Neutrophil (primary cell): ENCODE results near the gene LDLRAD3.

Experiments
- H3K27ac ChIP-seq: fragments of 200-600 bp; sonication (generic); 2 replicates; pipeline ENCODE4 v1.5.1; 2016; ENCODE audit warnings: mild to moderate bottlenecking, moderate library complexity
- H3K27me3 ChIP-seq: fragments of 200-600 bp; sonication (generic); 2 replicates; pipeline ENCODE4 v1.6.0; 2016; ENCODE audit warnings: mild to moderate bottlenecking
- H3K36me3 ChIP-seq: fragments of 200-600 bp; sonication (generic); 2 replicates; pipeline ENCODE4 v1.5.1; 2017
- H3K4me1 ChIP-seq, 2 experiments: fragments of 200-600 bp in 1 of 2; sonication (generic) in 1 of 2; 1 replicate in 1 of 2; 2 replicates in 1 of 2; pipeline versions ENCODE4 v1.5.1 to v1.6.1; 2013 to 2016; ENCODE audit warnings: low read depth in 1 of 2, low read length in 1 of 2, mild to moderate bottlenecking in 1 of 2, moderate library complexity in 1 of 2; ENCODE audit not compliant: control insufficient read depth in 1 of 2, insufficient read depth in 1 of 2
- H3K4me3 ChIP-seq, 2 experiments: fragments of 200-600 bp in 1 of 2; sonication (generic) in 1 of 2; 1 replicate in 1 of 2; 2 replicates in 1 of 2; pipeline ENCODE4 v1.5.1; 2013 to 2016; ENCODE audit warnings: low read depth in 1 of 2, low read length in 1 of 2, mild to moderate bottlenecking in 1 of 2, moderate library complexity in 1 of 2
- H3K9me3 ChIP-seq: fragments of 200-600 bp; sonication (generic); 2 replicates; pipeline ENCODE4 v1.5.1; 2016
- CTCF ChIP-seq: fragments of 200-600 bp; sonication (generic); IDR thresholded peaks from 2 replicates; pipeline ENCODE4 v1.5.1; 2016; ENCODE audit warnings: antibody characterized with exemption

LDLRAD3 gene

DNA sequence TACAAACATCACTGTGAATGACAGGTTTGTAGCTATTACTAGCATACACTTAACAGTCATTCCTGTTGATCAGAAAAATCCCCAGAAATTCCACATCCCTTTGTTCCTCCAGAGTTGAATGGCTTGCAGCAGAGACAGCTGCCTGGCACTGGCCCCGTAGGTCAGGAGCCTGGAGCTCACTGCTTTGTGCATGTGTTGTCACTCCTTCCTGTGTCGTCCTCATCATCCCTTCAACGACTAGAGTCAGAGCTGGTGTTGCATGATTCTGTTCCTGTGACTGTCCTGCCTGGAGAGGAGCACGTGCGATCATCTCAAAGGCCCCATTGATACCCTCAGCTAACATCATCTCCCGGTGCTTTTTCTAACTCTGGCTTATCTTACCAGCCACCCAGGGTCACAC, 58.3 kb downstream of the LDLRAD3 start:
- H3K9me3 ChIP-seq, result no peaks in the 10 kb centered on the region
- H3K4me3 ChIP-seq, result no peak overlapping the region
- H3K27me3 ChIP-seq, result no peaks in the 10 kb centered on the region
- H3K27ac ChIP-seq, result no peak overlapping the region
- H3K36me3 ChIP-seq, result no peaks in the 10 kb centered on the region
- no peaks in the 10 kb centered on the region for H3K4me1 ChIP-seq
- TF ChIP-seq CTCF, result no peak

GRCh38 chr11:36002796-36003195, 58.9 kb downstream of the LDLRAD3 start:
- H3K4me3 ChIP-seq, result no peak overlapping the region
- no peak for TF ChIP-seq CTCF
- no peaks in the 10 kb centered on the region for H3K9me3 ChIP-seq
- no peaks in the 10 kb centered on the region for H3K36me3 ChIP-seq
- no peak overlapping the region for H3K27ac ChIP-seq
- no peaks in the 10 kb centered on the region for H3K27me3 ChIP-seq
- H3K4me1 ChIP-seq, result no peaks in the 10 kb centered on the region

DNA sequence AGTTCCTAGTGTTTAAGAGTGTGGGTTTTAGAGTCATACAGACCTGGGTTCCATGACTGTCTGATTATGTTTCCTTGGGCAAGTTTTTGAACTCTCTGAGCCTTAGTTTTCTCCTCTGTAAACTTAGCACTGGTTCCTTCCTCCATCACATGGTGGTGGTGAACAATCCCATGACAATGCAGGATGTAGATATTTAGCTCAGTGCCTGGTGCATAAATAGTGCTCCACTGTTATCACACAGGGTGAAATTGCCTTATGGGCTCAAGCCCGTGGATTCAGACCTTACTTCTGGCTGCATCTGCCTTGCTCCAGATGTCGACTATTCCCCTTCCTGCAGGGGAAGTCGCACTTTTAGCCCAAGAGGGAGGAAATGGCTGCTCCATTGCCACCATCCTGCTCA, 62.7 kb downstream of the LDLRAD3 start:
- TF ChIP-seq CTCF, result no peak
- no peaks in the 10 kb centered on the region for H3K27me3 ChIP-seq
- no peaks in the 10 kb centered on the region for H3K4me1 ChIP-seq
- no peak overlapping the region for H3K27ac ChIP-seq
- H3K36me3 ChIP-seq, result no peaks in the 10 kb centered on the region
- no peaks in the 10 kb centered on the region for H3K9me3 ChIP-seq
- H3K4me3 ChIP-seq, result no peak overlapping the region

DNA sequence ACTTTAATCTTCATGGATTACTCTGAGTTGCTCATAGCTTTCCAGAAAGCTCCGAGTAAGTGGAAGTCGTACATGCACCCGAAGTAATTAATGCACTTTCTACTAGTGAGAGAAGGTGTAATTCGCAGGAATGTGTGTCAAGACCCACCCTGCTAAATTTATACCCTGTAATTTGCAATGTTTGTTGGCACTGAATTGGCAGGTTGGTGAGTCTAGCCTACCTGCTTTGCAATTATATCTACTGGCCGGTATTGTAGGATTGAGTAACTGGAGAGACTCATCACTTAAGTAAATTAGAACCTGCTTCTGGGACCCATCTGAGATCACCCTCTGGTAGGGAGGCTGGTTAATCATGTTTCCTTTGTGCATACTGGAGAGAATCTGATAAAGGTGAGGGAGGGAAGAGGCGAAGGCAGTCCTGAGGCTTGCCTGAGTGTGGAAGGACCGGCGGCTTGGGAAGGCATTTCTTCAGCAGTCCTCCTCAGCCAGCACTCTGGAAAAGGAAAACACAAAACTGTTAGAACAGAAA, 63.3 kb downstream of the LDLRAD3 start:
- Histone ChIP-seq H3K36me3 (no peaks in the 10 kb centered on the region), H3K27ac (no peak overlapping the region), H3K27me3 (no peaks in the 10 kb centered on the region), H3K4me1 (no peaks in the 10 kb centered on the region), H3K4me3 (no peak overlapping the region), H3K9me3 (no peaks in the 10 kb centered on the region)
- TF ChIP-seq CTCF, result no peak

DNA sequence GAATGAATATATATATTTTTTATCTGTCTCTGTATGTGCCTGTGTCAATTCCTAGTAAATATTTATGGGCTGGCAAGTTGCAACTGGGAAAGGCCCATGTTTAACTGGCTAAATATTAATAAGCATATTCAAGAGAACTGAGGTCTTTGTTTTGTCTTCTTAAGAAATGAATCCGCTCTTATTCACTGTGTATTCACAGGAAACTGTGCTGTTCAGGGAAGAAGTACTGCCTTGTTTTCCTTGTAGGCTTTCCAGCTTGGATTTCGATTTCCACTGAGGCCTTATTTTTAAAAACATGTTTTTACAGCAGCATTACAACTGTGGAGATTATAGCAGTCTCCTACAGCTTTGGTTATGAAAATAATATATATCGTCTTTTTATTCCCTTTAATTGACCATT, 64.7 kb downstream of the LDLRAD3 start:
- no peaks in the 10 kb centered on the region for H3K36me3 ChIP-seq
- no peaks in the 10 kb centered on the region for H3K9me3 ChIP-seq
- no peak for TF ChIP-seq CTCF
- no peak overlapping the region for H3K27ac ChIP-seq
- no peaks in the 10 kb centered on the region for H3K4me1 ChIP-seq
- H3K27me3 ChIP-seq, result no peaks in the 10 kb centered on the region
- no peak overlapping the region for H3K4me3 ChIP-seq

GRCh38 chr11:36009473-36009872, 65.6 kb downstream of the LDLRAD3 start:
- peaks cover 0 to 2% of the 10 kb centered on the region in 2 experiments for H3K4me1 ChIP-seq
- no peaks in the 10 kb centered on the region for H3K36me3 ChIP-seq
- no peaks in the 10 kb centered on the region for H3K9me3 ChIP-seq
- TF ChIP-seq CTCF, result no peak
- no peak overlapping the region for H3K4me3 ChIP-seq
- H3K27ac ChIP-seq, result no peak overlapping the region
- no peaks in the 10 kb centered on the region for H3K27me3 ChIP-seq
